Mesendoderm (in vitro differentiated cells): Measurements from ENCODE around the gene MTMR11. TPM values are rescaled to one million over a fixed set of nuclear protein-coding genes. Genes with fewer than 3 reads are reported as not detected.

Experiments
- DNase-seq: peaks from one replicate; pipeline ENCODE4 v3.0.0; 2013
- H2AK5ac ChIP-seq: 2 replicates; pipeline ENCODE4 v1.6.1; 2013; ENCODE audit warnings: low read length, inconsistent platforms
- H2BK120ac ChIP-seq: 2 replicates; pipeline ENCODE4 v1.6.1; 2013; ENCODE audit warnings: low read depth, mild to moderate bottlenecking, low read length, moderate library complexity, mixed read lengths
- H2BK15ac ChIP-seq: replicated peaks from 2 replicates; pipeline ENCODE4 v1.6.1; 2013; ENCODE audit warnings: low read depth, mild to moderate bottlenecking, moderate library complexity
- H2BK5ac ChIP-seq: 2 replicates; pipeline ENCODE4 v1.6.1; 2013; ENCODE audit warnings: low read length, inconsistent platforms
- H3K18ac ChIP-seq: 2 replicates; pipeline ENCODE4 v1.6.1; 2013; ENCODE audit warnings: mild to moderate bottlenecking, low read length, mixed read lengths
- H3K23ac ChIP-seq: one replicate; pipeline ENCODE4 v1.6.1; 2013; ENCODE audit warnings: low read length
- H3K27ac ChIP-seq: 2 replicates; pipeline ENCODE4 v1.5.1; 2013; ENCODE audit warnings: low read depth, mild to moderate bottlenecking, inconsistent platforms, low read length, moderate library complexity
- H3K27me3 ChIP-seq: 2 replicates; pipeline ENCODE4 v1.6.1; 2013; ENCODE audit warnings: low read length, control low read depth, mild to moderate bottlenecking, inconsistent platforms; ENCODE audit not compliant: insufficient read depth, poor library complexity
- H3K36me3 ChIP-seq: 2 replicates; pipeline ENCODE4 v1.6.1; 2013; ENCODE audit warnings: low read length, inconsistent platforms; ENCODE audit not compliant: control insufficient read depth, insufficient read depth
- H3K4ac ChIP-seq: one replicate; pipeline ENCODE4 v1.6.1; 2013; ENCODE audit warnings: low read depth, mild to moderate bottlenecking, low read length, moderate library complexity
- H3K4me1 ChIP-seq: 2 replicates; pipeline ENCODE4 v1.6.1; 2013; ENCODE audit warnings: low read depth, low read length, inconsistent platforms; ENCODE audit not compliant: control insufficient read depth
- H3K4me2 ChIP-seq: 2 replicates; pipeline ENCODE4 v1.6.1; 2013; ENCODE audit warnings: low read length
- H3K4me3 ChIP-seq: 2 replicates; pipeline ENCODE4 v1.5.1; 2013; ENCODE audit warnings: mild to moderate bottlenecking, low read length
- H3K56ac ChIP-seq: one replicate; pipeline ENCODE4 v1.6.1; 2013; ENCODE audit warnings: low read length
- H3K79me1 ChIP-seq: 2 replicates; pipeline ENCODE4 v1.6.1; 2013; ENCODE audit warnings: low read length, inconsistent platforms
- H3K79me2 ChIP-seq: 2 replicates; pipeline ENCODE4 v1.6.1; 2013; ENCODE audit warnings: mild to moderate bottlenecking, low read length; ENCODE audit not compliant: control insufficient read depth, insufficient read depth
- H3K9ac ChIP-seq: 2 replicates; pipeline ENCODE4 v1.6.1; 2013; ENCODE audit warnings: low read length, inconsistent platforms
- H4K5ac ChIP-seq: one replicate; pipeline ENCODE4 v1.6.1; 2013; ENCODE audit warnings: low read length
- H4K8ac ChIP-seq: one replicate; pipeline ENCODE4 v1.6.1; 2013; ENCODE audit warnings: low read depth, mild to moderate bottlenecking, control low read depth, low read length, moderate library complexity
- WGBS: extraction: QIAGEN DNeasy Blood & Tissue Kit; methylation state at CpG from one replicate; pipeline ENCODE4 v1.1.7; 2013; ENCODE audit warnings: low lambda C conversion rate, missing lambda C conversion rate; ENCODE audit not compliant: insufficient coverage; ENCODE audit errors: extremely low coverage; 5-methylcytosine and 5-hydroxymethylcytosine counted together
- polyA plus RNA-seq, 2 experiments: library from polyadenylated mRNA; stranded (reverse); fragments of 200-250 nt; gene quantifications; one replicate each; pipeline ENCODE4 v1.2.3, GENCODE V29; 2013

Gene MTMR11
- polyA plus RNA-seq (2013, experiment 1 of 2) = 1.5 TPM
- polyA plus RNA-seq (2013, experiment 2 of 2) = 1.6 TPM

DNA sequence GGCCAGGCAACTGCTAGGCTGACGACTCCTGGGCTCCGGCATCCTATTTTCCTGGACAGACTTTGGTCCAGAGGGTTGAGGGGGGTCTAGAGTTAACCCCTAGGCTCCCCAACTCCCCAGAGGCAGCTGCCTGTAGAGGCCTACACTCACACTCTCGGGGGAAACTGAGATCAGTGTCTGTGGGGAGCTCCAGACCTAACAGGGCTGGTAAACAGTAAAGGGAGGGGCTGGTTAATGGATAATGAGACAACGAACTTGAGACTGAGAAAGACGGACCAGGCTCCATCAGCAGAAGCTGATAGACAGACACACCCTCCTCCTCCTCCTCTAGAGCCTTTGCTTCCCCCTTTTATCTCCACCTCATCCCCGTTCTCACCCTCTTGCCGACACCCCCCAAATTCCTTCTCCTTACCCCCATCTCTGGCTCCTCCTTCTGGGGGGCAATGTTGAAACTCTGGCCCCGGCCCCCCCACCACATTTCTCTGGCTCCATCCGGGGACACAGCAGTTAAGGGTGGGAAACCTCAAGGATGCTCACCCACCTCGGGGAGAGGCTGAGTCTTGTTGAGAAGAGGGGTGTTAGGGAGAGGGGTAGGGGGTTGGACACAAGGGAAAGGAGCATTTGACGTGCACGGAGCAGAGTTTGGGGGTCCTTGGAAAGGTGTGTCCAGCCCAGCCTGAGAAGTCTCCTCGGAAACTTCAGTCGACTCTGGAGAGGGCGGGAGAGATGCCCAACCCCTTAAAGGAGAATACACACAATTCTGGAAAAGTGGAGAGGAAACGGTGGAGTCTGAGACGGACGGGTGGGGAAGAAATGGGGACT lies at the start of gene MTMR11:
MTMR11 (minus strand) TSS at position 710 of the 822 bp plus-strand sequence; CDS start at position 478, 232 bp downstream.
- Histone ChIP-seq H3K4me2 (peak within 1 kb of the TSS; percentile 64), H3K4me1 (peaks cover 2% of the 10 kb centered on the region), H2BK15ac (no peak within 1 kb of the TSS), H2BK5ac (no peak within 1 kb of the TSS), H3K18ac (no peak within 1 kb of the TSS), H3K4ac (peak within 1 kb of the TSS; percentile 36), H4K8ac (no peak within 1 kb of the TSS), H3K27ac (no peak within 1 kb of the TSS), H3K23ac (no peak within 1 kb of the TSS), H4K5ac (no peak within 1 kb of the TSS), H2AK5ac (no peak within 1 kb of the TSS), H3K27me3 (no peaks in the 10 kb centered on the region), H3K4me3 (peak within 1 kb of the TSS; percentile 31), H3K9ac (peak within 1 kb of the TSS; percentile 62), H3K56ac (peak within 1 kb of the TSS; percentile 80), H3K79me2 (no peaks in the 10 kb centered on the region), H2BK120ac (no peak within 1 kb of the TSS), H3K36me3 (peaks cover 2% of the 10 kb centered on the region), H3K79me1 (no peaks in the 10 kb centered on the region)
- peak; percentile 58 for DNase-seq
- WGBS = no CpG with 5 or more reads among the region's 18 CpGs

DNA sequence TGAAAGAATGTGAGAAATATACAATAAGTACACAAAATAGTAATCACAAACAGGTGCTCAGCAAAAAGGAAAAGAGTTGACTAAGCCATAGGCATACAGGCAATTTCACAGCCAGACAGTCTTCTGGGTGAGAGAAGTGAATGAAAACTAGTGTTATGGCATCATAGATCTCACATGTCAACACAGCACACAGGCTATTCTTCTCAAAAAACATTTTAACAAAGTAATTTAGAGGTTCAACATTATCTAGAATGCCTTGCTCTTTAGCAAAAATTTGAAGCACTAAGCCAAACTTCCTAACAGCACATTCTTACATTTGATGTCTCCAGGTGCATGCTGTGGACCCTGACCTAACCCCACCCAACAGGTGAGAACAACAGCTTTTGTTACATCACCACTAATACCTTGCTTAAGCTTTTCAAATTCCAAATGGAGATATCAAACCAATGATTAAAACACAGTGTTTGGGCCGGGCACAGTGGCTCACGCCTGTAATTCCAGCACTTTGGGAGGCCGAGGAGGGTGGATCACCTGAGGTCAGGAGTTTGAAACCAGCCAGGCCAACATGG lies 43.4 kb upstream of the MTMR11 start:
- H3K23ac ChIP-seq = no peak overlapping the region
- no peaks in the 10 kb centered on the region for H3K36me3 ChIP-seq
- no peak overlapping the region for H2BK15ac ChIP-seq
- no CpG with 5 or more reads among the region's 3 CpGs for WGBS
- H4K5ac ChIP-seq = no peak overlapping the region
- DNase-seq = no peak
- no peak overlapping the region for H3K4me2 ChIP-seq
- H3K18ac ChIP-seq = no peak overlapping the region
- H2BK5ac ChIP-seq = no peak overlapping the region
- no peaks in the 10 kb centered on the region for H3K4me1 ChIP-seq
- no peak overlapping the region for H3K9ac ChIP-seq
- no peak overlapping the region for H3K56ac ChIP-seq
- no peaks in the 10 kb centered on the region for H3K79me2 ChIP-seq
- no peak overlapping the region for H3K4ac ChIP-seq
- peaks cover 1% of the 10 kb centered on the region for H3K79me1 ChIP-seq
- no peak overlapping the region for H2AK5ac ChIP-seq
- no peak overlapping the region for H3K27ac ChIP-seq
- H3K4me3 ChIP-seq = no peak overlapping the region
- no peak overlapping the region for H2BK120ac ChIP-seq
- no peaks in the 10 kb centered on the region for H3K27me3 ChIP-seq
- H4K8ac ChIP-seq = no peak overlapping the region

- WGBS = no CpG with 5 or more reads among the region's 2 CpGs
Observed at GRCh38 chr1:149979245-149979971, 42.7 kb upstream of the MTMR11 start.

DNA sequence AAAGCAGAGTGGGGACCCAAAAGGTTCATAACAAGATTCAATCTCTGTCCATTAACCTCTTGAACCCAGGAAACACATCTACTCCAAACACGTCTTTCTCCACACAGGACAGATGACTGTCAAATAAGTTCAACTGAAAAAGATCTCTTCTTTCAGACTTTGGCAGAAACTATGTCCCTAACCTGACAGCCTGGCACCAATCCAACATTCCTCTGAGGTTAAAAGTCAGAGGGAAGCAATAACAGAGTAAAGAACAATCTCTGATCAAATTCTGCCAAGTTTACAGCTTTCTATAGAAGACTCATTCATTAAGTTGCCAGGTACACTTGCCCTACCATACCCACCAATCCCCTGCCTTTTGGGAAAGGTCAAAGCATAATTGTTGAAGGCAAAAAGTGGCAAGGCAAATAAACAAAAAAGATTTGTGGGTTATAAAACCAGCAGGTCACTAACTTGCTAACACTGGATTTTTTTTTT lies 41.9 kb upstream of the MTMR11 start:
- Histone ChIP-seq H3K79me2 (no peaks in the 10 kb centered on the region), H3K4me3 (no peak overlapping the region), H3K9ac (no peak overlapping the region), H2BK5ac (no peak overlapping the region), H3K27me3 (no peaks in the 10 kb centered on the region), H2BK15ac (no peak overlapping the region), H3K4ac (no peak overlapping the region), H4K8ac (no peak overlapping the region), H4K5ac (no peak overlapping the region), H2AK5ac (no peak overlapping the region), H2BK120ac (no peak overlapping the region), H3K56ac (no peak overlapping the region), H3K36me3 (no peaks in the 10 kb centered on the region), H3K27ac (no peak overlapping the region), H3K4me2 (no peak overlapping the region), H3K4me1 (no peaks in the 10 kb centered on the region), H3K23ac (no peak overlapping the region), H3K79me1 (peaks cover 1% of the 10 kb centered on the region), H3K18ac (no peak overlapping the region)
- no CpG with 5 or more reads among the region's 1 CpG for WGBS
- no peak for DNase-seq

More at GRCh38 chr1:149979245-149979971, 42.7 kb upstream of the MTMR11 start:
- no peak overlapping the region for H2BK5ac ChIP-seq
- no peak overlapping the region for H2AK5ac ChIP-seq
- no peak overlapping the region for H3K9ac ChIP-seq
- H3K4me3 ChIP-seq = no peak overlapping the region
- no peak overlapping the region for H4K5ac ChIP-seq
- H3K4me1 ChIP-seq = no peaks in the 10 kb centered on the region
- no peak overlapping the region for H3K56ac ChIP-seq
- H3K4me2 ChIP-seq = no peak overlapping the region
- DNase-seq = no peak
- peaks cover 1% of the 10 kb centered on the region for H3K79me1 ChIP-seq
- H3K4ac ChIP-seq = no peak overlapping the region
- H2BK15ac ChIP-seq = no peak overlapping the region
- H3K27me3 ChIP-seq = no peaks in the 10 kb centered on the region
- no peak overlapping the region for H3K23ac ChIP-seq
- H3K36me3 ChIP-seq = no peaks in the 10 kb centered on the region
- H3K18ac ChIP-seq = no peak overlapping the region
- H3K27ac ChIP-seq = no peak overlapping the region
- no peak overlapping the region for H2BK120ac ChIP-seq
- H4K8ac ChIP-seq = no peak overlapping the region
- no peaks in the 10 kb centered on the region for H3K79me2 ChIP-seq

GRCh38 chr1:149977345-149977744 lies 40.7 kb upstream of the MTMR11 start:
- H2AK5ac ChIP-seq = no peak overlapping the region
- H3K27me3 ChIP-seq = no peaks in the 10 kb centered on the region
- no peak overlapping the region for H3K18ac ChIP-seq
- no peak overlapping the region for H3K56ac ChIP-seq
- no peak overlapping the region for H2BK5ac ChIP-seq
- H3K27ac ChIP-seq = no peak overlapping the region
- H2BK15ac ChIP-seq = no peak overlapping the region
- H3K4ac ChIP-seq = no peak overlapping the region
- no peak overlapping the region for H4K5ac ChIP-seq
- no peaks in the 10 kb centered on the region for H3K4me1 ChIP-seq
- no peak for DNase-seq
- H3K4me3 ChIP-seq = no peak overlapping the region
- H4K8ac ChIP-seq = no peak overlapping the region
- no peak overlapping the region for H2BK120ac ChIP-seq
- no peaks in the 10 kb centered on the region for H3K36me3 ChIP-seq
- no peaks in the 10 kb centered on the region for H3K79me2 ChIP-seq
- WGBS = no CpG with 5 or more reads among the region's 3 CpGs
- H3K79me1 ChIP-seq = peaks cover 1% of the 10 kb centered on the region
- H3K23ac ChIP-seq = no peak overlapping the region
- no peak overlapping the region for H3K4me2 ChIP-seq
- no peak overlapping the region for H3K9ac ChIP-seq
